GM18517 (cell line): ENCODE results near the gene STK4.

Experiments used
- ATAC-seq: cut with Tn5 transposase; IDR thresholded peaks from one replicate; pipeline ENCODE4 v1.9.1; 2021; ENCODE audit warnings: mild to moderate bottlenecking, moderate library complexity; ENCODE audit not compliant: unreplicated experiment

The STK4 gene

GRCh38 chr20:44952731-44953130 lies 13.6 kb upstream of the STK4 start:
- no peak for ATAC-seq

- no peak for ATAC-seq
Measured at GRCh38 chr20:44954211-44954610, 12.1 kb upstream of the STK4 start.

GRCh38 chr20:44955270-44955669 lies 11.0 kb upstream of the STK4 start:
- no peak for ATAC-seq

GRCh38 chr20:44956410-44956809 lies 9.9 kb upstream of the STK4 start:
- ATAC-seq, result no peak

GRCh38 chr20:44958276-44958675 lies 8.0 kb upstream of the STK4 start:
- no peak for ATAC-seq

- no peak for ATAC-seq
Measured at GRCh38 chr20:44959082-44959637, 7.2 kb upstream of the STK4 start.

- no peak for ATAC-seq
Measured at GRCh38 chr20:44959638-44960102, 6.6 kb upstream of the STK4 start.

GRCh38 chr20:44960103-44960852 lies 6.0 kb upstream of the STK4 start, which contains the start of gene TOMM34:
Gene TOMM34 (minus strand): TSS chr20:44960397. CDS start chr20:44960333, 64 bp downstream.
- ATAC-seq, result peak; percentile 75

GRCh38 chr20:44961011-44961869 lies 5.1 kb upstream of the STK4 start:
- ATAC-seq, result no peak

- no peak for ATAC-seq
Measured at GRCh38 chr20:44961870-44962267, 4.4 kb upstream of the STK4 start.

GRCh38 chr20:44962483-44962882 lies 3.8 kb upstream of the STK4 start:
- ATAC-seq, result no peak

- ATAC-seq, result no peak
Measured at GRCh38 chr20:44963325-44964215, 2.7 kb upstream of the STK4 start.

- no peak for ATAC-seq
Measured at GRCh38 chr20:44965651-44966029, 672 bp upstream of the STK4 start.

GRCh38 chr20:44967207-44967807 lies 995 bp downstream of the STK4 start:
- no peak for ATAC-seq

- ATAC-seq, result no peak
Measured at GRCh38 chr20:44969300-44969894, 3.1 kb downstream of the STK4 start.

GRCh38 chr20:44970243-44970757 lies 4.0 kb downstream of the STK4 start:
- no peak for ATAC-seq

GRCh38 chr20:44973053-44973452 lies 6.7 kb downstream of the STK4 start:
- no peak for ATAC-seq

GRCh38 chr20:44976698-44977097 lies 10.4 kb downstream of the STK4 start:
- ATAC-seq, result no peak

GRCh38 chr20:44979090-44979621 lies 12.8 kb downstream of the STK4 start:
- ATAC-seq, result peak; percentile 82
